SHP77 (cell line): Measurements from ENCODE around the gene CLDN14.

Source experiments
- DNase-seq, 2 experiments: peaks; one replicate each; lab custom pipeline; 2025; lab: John Stamatoyannopoulos, UW

Gene CLDN14

GRCh38 chr21:36433059-36433709, 46.7 kb downstream of the CLDN14 start:
- no peak for DNase-seq

DNA sequence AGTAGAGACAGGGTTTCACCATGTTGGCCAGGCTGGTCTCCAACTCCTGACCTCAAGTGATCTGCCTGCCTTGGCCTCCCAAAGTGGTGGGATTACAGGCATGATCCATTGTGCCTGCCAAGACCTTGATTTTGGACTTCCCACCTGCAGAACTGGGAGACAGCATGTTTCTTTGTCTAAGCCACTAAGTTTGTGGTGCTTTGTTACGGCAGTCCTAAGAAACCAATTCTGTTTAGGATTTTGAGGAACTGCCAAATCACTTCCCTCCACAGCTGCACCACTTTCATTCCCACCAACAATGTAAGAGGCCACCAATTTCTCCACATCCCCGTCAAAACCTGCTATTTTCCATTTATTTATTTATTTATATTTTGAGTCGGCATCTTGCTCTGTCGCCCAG, 48.7 kb downstream of the CLDN14 start:
- DNase-seq = no peak

GRCh38 chr21:36430841-36431240, 49.1 kb downstream of the CLDN14 start:
- DNase-seq = no peak

- peak; percentile 28 to 53 for DNase-seq
These were observed 49.9 kb downstream of the CLDN14 start for GRCh38 chr21:36429947-36430546.

- DNase-seq = peak in 1 of 2 experiments; percentile 6
These were observed 51.0 kb downstream of the CLDN14 start for GRCh38 chr21:36428761-36429432.

DNA sequence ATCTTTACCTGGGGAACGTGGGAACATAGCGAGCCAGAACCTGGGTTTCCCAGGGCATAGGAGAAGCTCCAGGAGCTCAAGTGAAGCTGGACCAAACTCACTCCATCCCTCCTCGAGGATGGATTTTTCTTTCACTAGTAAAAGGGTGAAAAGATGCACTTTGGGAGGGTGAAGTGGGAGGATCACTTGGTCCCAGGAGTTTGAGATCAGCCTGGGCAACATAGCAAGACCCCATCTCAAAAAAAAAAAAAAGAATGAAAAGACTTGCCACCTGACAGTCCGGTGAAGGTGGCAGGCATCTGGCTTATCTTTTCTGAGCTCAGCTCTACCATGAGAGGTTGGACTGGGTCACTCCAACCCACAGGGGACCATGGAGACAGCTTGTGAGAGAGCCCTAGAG, 52.4 kb downstream of the CLDN14 start:
- DNase-seq = no peak

DNA sequence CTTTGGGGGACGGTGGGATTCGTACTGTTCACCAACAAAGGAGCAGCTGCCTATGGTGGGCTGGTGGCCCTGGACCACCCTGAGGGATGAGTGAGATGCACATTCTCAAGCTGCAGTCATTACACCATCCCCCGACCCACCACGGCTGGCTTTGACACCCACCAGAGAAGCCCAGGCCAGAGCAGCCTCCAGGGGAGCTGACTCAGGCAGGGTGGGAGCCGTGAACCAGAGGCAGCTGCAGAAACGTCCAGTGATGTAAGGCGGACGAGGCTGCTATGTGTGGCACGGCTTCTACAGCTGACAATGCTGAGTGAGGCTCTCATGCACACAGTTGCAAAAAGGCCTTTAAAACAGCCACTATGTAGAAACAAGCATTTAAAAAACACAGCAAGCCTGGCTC, 54.6 kb downstream of the CLDN14 start:
- DNase-seq = no peak

GRCh38 chr21:36424592-36424991, 55.3 kb downstream of the CLDN14 start:
- DNase-seq = no peak

- no peak for DNase-seq
These were observed 56.0 kb downstream of the CLDN14 start for GRCh38 chr21:36423771-36424433.

- peak; percentile 34 to 41 for DNase-seq
These were observed 57.4 kb downstream of the CLDN14 start for GRCh38 chr21:36422279-36423098.

- DNase-seq = no peak
These were observed 59.2 kb downstream of the CLDN14 start for GRCh38 chr21:36420571-36421339.

GRCh38 chr21:36419996-36420395, 59.9 kb downstream of the CLDN14 start:
- DNase-seq = peak; percentile 62 to 66

- no peak for DNase-seq
These were observed 60.7 kb downstream of the CLDN14 start for GRCh38 chr21:36419241-36419640.

DNA sequence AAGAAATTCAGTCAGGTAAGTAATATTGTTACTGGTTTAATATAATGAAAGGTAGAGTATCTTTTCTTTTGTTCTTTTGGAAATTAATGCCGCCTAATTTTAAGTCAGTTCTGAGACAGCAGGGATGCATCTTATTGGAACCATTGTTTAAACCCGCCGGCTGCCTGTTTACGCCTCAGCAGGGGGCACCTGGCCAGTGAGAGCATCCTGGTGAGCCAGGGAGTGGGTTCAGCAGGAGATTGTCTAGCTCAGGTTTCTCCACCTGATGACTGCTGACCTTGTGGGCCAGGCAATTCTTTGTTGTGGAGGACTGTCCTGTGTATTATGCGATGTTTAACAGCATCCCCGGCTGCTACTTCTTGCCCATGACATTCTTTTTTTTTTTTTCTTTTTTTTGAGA, 64.5 kb downstream of the CLDN14 start:
- DNase-seq = no peak

DNA sequence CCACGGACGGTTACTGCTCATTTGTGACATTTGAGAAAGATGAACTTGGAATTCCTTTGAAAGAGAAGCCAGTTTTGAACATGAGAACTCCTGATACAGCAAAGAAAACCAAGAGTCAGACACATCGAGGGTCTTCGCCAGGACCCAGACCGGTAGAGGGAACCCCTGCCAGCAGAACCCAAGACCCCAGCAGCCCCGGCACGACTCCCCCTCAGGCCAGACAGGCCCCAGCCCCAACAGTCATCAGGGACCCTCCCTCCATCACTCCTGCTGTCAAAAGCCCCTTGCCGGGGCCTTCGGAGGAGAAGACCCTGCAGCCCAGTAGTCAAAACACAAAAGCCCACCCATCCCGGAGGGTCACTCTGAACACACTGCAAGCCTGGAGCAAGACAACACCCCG, 67.0 kb downstream of the CLDN14 start:
- no peak for DNase-seq

- no peak for DNase-seq
These were observed 68.6 kb downstream of the CLDN14 start for GRCh38 chr21:36411301-36411700.
